H9 (cell line): Measurements from ENCODE around the gene UPF1. TPM values are rescaled to one million over a fixed set of nuclear protein-coding genes. Genes with fewer than 3 reads are reported as not detected.

ENCODE experiments used
- DNase-seq: peaks from one replicate; pipeline ENCODE4 v3.0.0-alpha.2; 2017
- H2AFZ ChIP-seq: one replicate; pipeline ENCODE4 v1.6.1; 2013; ENCODE audit warnings: mild to moderate bottlenecking, low read length, control low read depth, moderate library complexity
- H2AK5ac ChIP-seq: 2 replicates; pipeline ENCODE4 v1.6.1; 2013; ENCODE audit warnings: low read length, control low read depth, mixed read lengths; ENCODE audit not compliant: insufficient read length
- H2BK120ac ChIP-seq: one replicate; pipeline ENCODE4 v1.6.1; 2013; ENCODE audit warnings: low read depth, mild to moderate bottlenecking, low read length, control low read depth, inconsistent platforms; ENCODE audit not compliant: poor library complexity, severe bottlenecking
- H2BK12ac ChIP-seq: 2 replicates; pipeline ENCODE4 v1.6.1; 2013; ENCODE audit warnings: low read length, control low read depth, mixed read lengths, low read depth; ENCODE audit not compliant: insufficient read length
- H2BK15ac ChIP-seq: 2 replicates; pipeline ENCODE4 v1.6.1; 2013; ENCODE audit warnings: low read depth, low read length, control low read depth
- H2BK20ac ChIP-seq: one replicate; pipeline ENCODE4 v1.6.1; 2013; ENCODE audit warnings: low read depth, mild to moderate bottlenecking, low read length, control low read depth, inconsistent platforms; ENCODE audit not compliant: poor library complexity, severe bottlenecking
- H2BK5ac ChIP-seq: 2 replicates; pipeline ENCODE4 v1.6.1; 2013; ENCODE audit warnings: low read length, control low read depth, mixed read lengths; ENCODE audit not compliant: insufficient read length
- H3K14ac ChIP-seq: 2 replicates; pipeline ENCODE4 v1.6.1; 2013; ENCODE audit warnings: low read length, control low read depth; ENCODE audit not compliant: insufficient read depth
- H3K18ac ChIP-seq: 2 replicates; pipeline ENCODE4 v1.6.1; 2013; ENCODE audit warnings: low read depth, mild to moderate bottlenecking, mixed read lengths, low read length, control low read depth; ENCODE audit not compliant: insufficient read length
- H3K23ac ChIP-seq: 2 replicates; pipeline ENCODE4 v1.6.1; 2013; ENCODE audit warnings: low read length, control low read depth, mixed read lengths, low read depth; ENCODE audit not compliant: insufficient read length
- H3K23me2 ChIP-seq: 2 replicates; pipeline ENCODE4 v1.6.1; 2013; ENCODE audit warnings: low read depth, mild to moderate bottlenecking, mixed read lengths, low read length, control low read depth; ENCODE audit not compliant: insufficient read length, poor library complexity, severe bottlenecking
- H3K27ac ChIP-seq: 2 replicates; pipeline ENCODE4 v1.5.1; 2013; ENCODE audit warnings: low read length, control low read depth, mixed read lengths, low read depth; ENCODE audit not compliant: insufficient read length
- H3K27me3 ChIP-seq: 2 replicates; pipeline ENCODE4 v1.6.1; 2013; ENCODE audit warnings: low read length, control low read depth, inconsistent platforms; ENCODE audit not compliant: insufficient read depth
- H3K4ac ChIP-seq: 2 replicates; pipeline ENCODE4 v1.6.1; 2013; ENCODE audit warnings: low read depth, mild to moderate bottlenecking, control low read depth, inconsistent platforms, low read length, moderate library complexity
- H3K4me1 ChIP-seq: 2 replicates; pipeline ENCODE4 v1.6.1; 2013; ENCODE audit warnings: low read length, control low read depth, inconsistent platforms; ENCODE audit not compliant: insufficient read depth
- H3K4me2 ChIP-seq: 2 replicates; pipeline ENCODE4 v1.6.1; 2013; ENCODE audit warnings: low read length, control low read depth, mixed read lengths; ENCODE audit not compliant: insufficient read length, insufficient read depth
- H3K56ac ChIP-seq: 2 replicates; pipeline ENCODE4 v1.6.1; 2013; ENCODE audit warnings: low read depth, mild to moderate bottlenecking, mixed read lengths, low read length, control low read depth; ENCODE audit not compliant: insufficient read length
- H3K79me1 ChIP-seq: 2 replicates; pipeline ENCODE4 v1.6.1; 2013; ENCODE audit warnings: low read depth, mild to moderate bottlenecking, moderate library complexity, low read length, control low read depth, inconsistent platforms; ENCODE audit not compliant: insufficient read depth, poor library complexity, severe bottlenecking
- H3K79me2 ChIP-seq: 2 replicates; pipeline ENCODE4 v1.6.1; 2013; ENCODE audit warnings: low read length, control low read depth, inconsistent platforms; ENCODE audit not compliant: insufficient read depth
- H3K9ac ChIP-seq: 2 replicates; pipeline ENCODE4 v1.6.1; 2013; ENCODE audit warnings: low read length, control low read depth, mixed read lengths; ENCODE audit not compliant: insufficient read length; ENCODE audit errors: extremely low read depth
- H3K9me3 ChIP-seq: one replicate; pipeline ENCODE4 v1.6.1; 2013; ENCODE audit warnings: low read depth, low read length, inconsistent platforms; ENCODE audit not compliant: control insufficient read depth
- H3T11ph ChIP-seq: one replicate; pipeline ENCODE4 v1.6.1; 2013; ENCODE audit warnings: mild to moderate bottlenecking, low read length, control low read depth, inconsistent platforms
- H4K20me1 ChIP-seq: one replicate; pipeline ENCODE4 v1.6.1; 2013; ENCODE audit not compliant: control insufficient read depth, insufficient read length, insufficient read depth
- H4K5ac ChIP-seq: 2 replicates; pipeline ENCODE4 v1.6.1; 2013; ENCODE audit warnings: low read depth, mild to moderate bottlenecking, mixed read lengths, low read length, control low read depth; ENCODE audit not compliant: insufficient read length
- H4K8ac ChIP-seq: replicated peaks from 2 replicates; pipeline ENCODE4 v1.6.1; 2013; ENCODE audit warnings: low read length, control low read depth, mixed read lengths, low read depth; ENCODE audit not compliant: insufficient read length
- H4K91ac ChIP-seq: 2 replicates; pipeline ENCODE4 v1.6.1; 2013; ENCODE audit warnings: low read depth, mild to moderate bottlenecking, moderate library complexity, mixed read lengths, low read length, control low read depth; ENCODE audit not compliant: insufficient read length
- H3K27ac Mint-ChIP-seq, 3 experiments: 2 replicates in 2 of 3; 3 replicates in 1 of 3; pipeline ENCODE4 v1.8.0; 2020 to 2021; ENCODE audit warnings: mixed read lengths in 3 of 3, mild to moderate bottlenecking in 1 of 3, moderate library complexity in 1 of 3
- H3K27me3 Mint-ChIP-seq: 2 replicates; pipeline ENCODE4 v1.8.0; 2021; ENCODE audit warnings: low read depth, mild to moderate bottlenecking, moderate library complexity, mixed read lengths
- H3K36me3 Mint-ChIP-seq, 3 experiments: 2 replicates in 2 of 3; 3 replicates in 1 of 3; pipeline ENCODE4 v1.8.0; 2020 to 2021; ENCODE audit warnings: low read depth in 3 of 3, mixed read lengths in 3 of 3; ENCODE audit not compliant: insufficient read depth in 1 of 3
- H3K4me1 Mint-ChIP-seq, 2 experiments: 2 replicates each; pipeline ENCODE4 v1.8.0; 2020; ENCODE audit warnings: mixed read lengths in 2 of 2
- H3K4me3 Mint-ChIP-seq, 2 experiments: 2 replicates in 1 of 2; 3 replicates in 1 of 2; pipeline ENCODE4 v1.8.0; 2020 to 2021; ENCODE audit warnings: mild to moderate bottlenecking in 2 of 2, mixed read lengths in 2 of 2, moderate library complexity in 1 of 2
- H3K9me3 Mint-ChIP-seq, 2 experiments: 2 replicates in 1 of 2; 3 replicates in 1 of 2; pipeline ENCODE4 v1.8.0; 2020; ENCODE audit warnings: mild to moderate bottlenecking in 2 of 2, mixed read lengths in 2 of 2, moderate library complexity in 1 of 2
- CTCF ChIP-seq: fragments of 200-600 bp; sonication (generic); conservative IDR thresholded peaks from 3 replicates; pipeline ENCODE4 v1.8.0; 2021; ENCODE audit warnings: antibody characterized with exemption, mild to moderate bottlenecking
- WGBS: extraction: QIAGEN DNeasy Blood & Tissue Kit; methylation state at CpG from one replicate; pipeline ENCODE4 v1.1.7; 2013; ENCODE audit warnings: missing lambda C conversion rate, low lambda C conversion rate, mixed read lengths; ENCODE audit not compliant: insufficient read length; ENCODE audit errors: extremely low coverage; 5-methylcytosine and 5-hydroxymethylcytosine counted together
- total RNA-seq: library from RNA; stranded (reverse); gene quantifications from 2 replicates; pipeline ENCODE4 v1.2.1, GENCODE V29; 2021

The UPF1 gene
- total RNA-seq, 1 experiment from 2014 or later: 85.4 TPM

GRCh38 chr19:18912933-18913332 lies 81.2 kb downstream of the UPF1 start:
- H3K23ac ChIP-seq: no peak overlapping the region
- H2AFZ ChIP-seq: no peak overlapping the region
- no peaks in the 10 kb centered on the region for H4K20me1 ChIP-seq
- H3K79me1 ChIP-seq: no peaks in the 10 kb centered on the region
- no peak overlapping the region for H3K4me2 ChIP-seq
- no peak for DNase-seq
- H3K27me3 ChIP-seq: no peaks in the 10 kb centered on the region
- no peak overlapping the region for H2BK12ac ChIP-seq
- no peak overlapping the region for H2BK15ac ChIP-seq
- Mint-ChIP-seq H3K4me1 (peaks cover 0 to 4% of the 10 kb centered on the region in 2 experiments; a peak in 3 of 4 replicates), H3K27me3 (no peaks in the 10 kb centered on the region), H3K36me3 (peaks cover 15 to 32% (median 26%) of the 10 kb centered on the region in 3 experiments; a peak in 6 of 7 replicates), H3K4me3 (no peak overlapping the region), H3K9me3 (no peaks in the 10 kb centered on the region), H3K27ac (peak overlapping the region in 1 of 3 experiments; percentile 31; a peak in 1 of 7 replicates)
- no peak overlapping the region for H3T11ph ChIP-seq
- H3K23me2 ChIP-seq: no peaks in the 10 kb centered on the region
- TF ChIP-seq CTCF: no peak
- no peak overlapping the region for H2BK5ac ChIP-seq
- H3K4me1 ChIP-seq: no peaks in the 10 kb centered on the region
- H3K4ac ChIP-seq: no peak overlapping the region
- no peak overlapping the region for H3K18ac ChIP-seq
- no peak overlapping the region for H3K9ac ChIP-seq
- no peak overlapping the region for H4K91ac ChIP-seq
- no peak overlapping the region for H2AK5ac ChIP-seq
- H3K27ac ChIP-seq: no peak overlapping the region
- H3K14ac ChIP-seq: no peak overlapping the region
- no peak overlapping the region for H3K56ac ChIP-seq
- no peak overlapping the region for H2BK120ac ChIP-seq
- no peaks in the 10 kb centered on the region for H3K9me3 ChIP-seq
- H2BK20ac ChIP-seq: no peak overlapping the region
- H4K8ac ChIP-seq: no peak overlapping the region
- WGBS: no CpG with 5 or more reads among the region's 14 CpGs
- H4K5ac ChIP-seq: no peak overlapping the region
- no peaks in the 10 kb centered on the region; the same call in 1 of the 2 replicates for H3K79me2 ChIP-seq
